Effector CD8-positive, alpha-beta T cell (primary cell): ENCODE measurements around the gene LTN1.

Experiments used
- DNase-seq: peaks from one replicate; lab custom pipeline; 2025; lab: John Stamatoyannopoulos, UW

Gene LTN1

DNA sequence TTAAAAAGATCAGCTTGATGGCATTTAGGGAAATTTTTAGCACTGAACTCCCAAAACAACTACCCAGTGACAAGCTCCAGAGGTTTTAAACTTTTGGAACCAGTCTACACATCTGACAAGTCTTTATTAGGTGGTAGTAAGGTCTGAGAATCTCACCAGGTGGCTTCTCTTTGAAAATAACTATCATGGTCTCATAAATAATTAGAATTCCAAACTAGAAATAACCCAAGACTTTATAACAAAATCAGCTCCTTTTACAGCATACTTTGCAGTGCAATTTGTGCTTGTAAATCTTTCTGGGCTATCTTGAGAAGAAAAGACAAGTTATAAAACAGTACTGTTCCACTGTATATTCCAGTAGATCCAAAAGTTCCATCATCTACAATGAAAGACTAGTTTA, 108.7 kb downstream of the LTN1 start:
- DNase-seq, result no peak

DNA sequence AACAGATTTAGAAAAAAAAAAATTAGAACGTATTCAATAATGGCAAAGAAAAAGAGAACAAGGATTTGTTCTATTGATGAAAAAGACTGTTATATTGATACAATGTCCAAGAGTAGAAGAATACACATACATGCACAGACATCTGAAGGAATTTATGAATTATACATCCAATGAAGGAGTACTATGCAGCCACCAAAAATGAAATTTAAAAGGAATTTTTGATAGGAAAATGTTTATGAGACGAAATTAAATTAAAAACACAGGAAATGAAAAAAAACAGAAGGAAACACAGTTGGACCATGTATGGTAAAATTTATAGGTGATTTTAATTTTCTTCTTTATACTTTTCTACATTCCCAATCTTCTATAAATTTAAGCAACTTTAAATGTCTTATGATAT, 110.3 kb downstream of the LTN1 start:
- DNase-seq, result no peak
